SK-N-SH (cell line): ENCODE data around the gene RAVER2. TPM values are rescaled to one million over a fixed set of nuclear protein-coding genes. Genes with fewer than 3 reads are reported as not detected.

Source experiments
- CTCF ChIA-PET: fragments of 300-600, 350-600 bp; formaldehyde crosslinking; extraction: SDS; loops from one replicate; lab custom pipeline; 2021; lab: Yijun Ruan, JAX
- POLR2A ChIA-PET: fragments of 350-600 bp; sonication (Branson Sonifier 250); formaldehyde crosslinking; extraction: SDS; loops from one replicate; lab custom pipeline; 2020; ENCODE audit warnings: antibody characterized with exemption, inconsistent platforms; lab: Yijun Ruan, JAX
- DNase-seq: peaks from one replicate; pipeline ENCODE4 v3.0.0; 2012
- H2AFZ ChIP-seq: fragments of 200-600 bp; sonication (generic); 2 replicates; pipeline ENCODE4 v1.8.1; 2016; ENCODE audit warnings: antibody characterized with exemption, mild to moderate bottlenecking, low read depth
- H3F3A ChIP-seq: fragments of 200-600 bp; sonication (generic); replicated peaks from 2 replicates; pipeline ENCODE3; 2016; ENCODE audit warnings: antibody characterized with exemption, mild to moderate bottlenecking; ENCODE audit not compliant: insufficient read depth
- H3K27ac ChIP-seq, 2 experiments: fragments of 200-500 bp in 1 of 2; fragments of 200-600 bp in 1 of 2; sonication (Bioruptor generic) in 1 of 2; sonication (generic), shearing (Covaris generic) in 1 of 2; 2 replicates each; pipeline versions ENCODE4 v1.5.1 to v1.6.1; 2014 to 2016; ENCODE audit warnings: low read depth in 2 of 2, inconsistent platforms in 1 of 2, low read length in 1 of 2, mild to moderate bottlenecking in 1 of 2, mixed read lengths in 1 of 2
- H3K27me3 ChIP-seq: fragments of 200-600 bp; sonication (generic), shearing (Covaris generic); 2 replicates; pipeline ENCODE4 v1.6.1; 2016; ENCODE audit warnings: mixed run types; ENCODE audit not compliant: insufficient read depth
- H3K36me3 ChIP-seq, 2 experiments: fragments of 200-500 bp in 1 of 2; fragments of 200-600 bp in 1 of 2; sonication (Bioruptor generic) in 1 of 2; sonication (generic) in 1 of 2; replicated peaks in 1 of 2; 2 replicates each; pipeline versions ENCODE3 to v1.5.1; 2014 to 2016; ENCODE audit warnings: low read length in 1 of 2, mild to moderate bottlenecking in 1 of 2; ENCODE audit not compliant: insufficient read depth in 2 of 2, control insufficient read depth in 1 of 2
- H3K4me1 ChIP-seq, 2 experiments: fragments of 200-500 bp in 1 of 2; fragments of 200-600 bp in 1 of 2; sonication (Bioruptor generic) in 1 of 2; sonication (generic), shearing (Covaris generic) in 1 of 2; 2 replicates each; pipeline versions ENCODE4 v1.5.1 to v1.6.1; 2014 to 2016; ENCODE audit warnings: low read depth in 1 of 2, low read length in 1 of 2, mixed run types in 1 of 2; ENCODE audit not compliant: insufficient read depth in 2 of 2, control insufficient read depth in 1 of 2
- H3K4me2 ChIP-seq: fragments of 200-600 bp; sonication (generic), shearing (Covaris generic); 2 replicates; pipeline ENCODE4 v1.6.1; 2017; ENCODE audit warnings: mixed run types
- H3K4me3 ChIP-seq, 2 experiments: fragments of 200-500 bp in 1 of 2; fragments of 200-600 bp in 1 of 2; sonication (Bioruptor generic) in 1 of 2; sonication (generic), shearing (Covaris generic) in 1 of 2; 2 replicates each; pipeline versions ENCODE4 v1.5.1 to v1.8.1; 2014 to 2016; ENCODE audit warnings: low read depth in 2 of 2, inconsistent platforms in 1 of 2, low read length in 1 of 2, mild to moderate bottlenecking in 1 of 2, mixed read lengths in 1 of 2, moderate library complexity in 1 of 2
- H3K79me2 ChIP-seq: fragments of 200-600 bp; sonication (generic); 2 replicates; pipeline ENCODE4 v1.8.1; 2017; ENCODE audit warnings: mild to moderate bottlenecking; ENCODE audit not compliant: insufficient read depth
- H3K9ac ChIP-seq: fragments of 200-600 bp; sonication (generic); 2 replicates; pipeline ENCODE4 v1.6.1; 2017; ENCODE audit warnings: mixed run types
- H3K9me2 ChIP-seq: fragments of 200-600 bp; sonication (generic); 2 replicates; pipeline ENCODE4 v1.6.1; 2017; ENCODE audit warnings: mixed run types
- H3K9me3 ChIP-seq: fragments of 200-600 bp; sonication (generic); 2 replicates; pipeline ENCODE4 v1.6.1; 2017; ENCODE audit warnings: mixed run types, mild to moderate bottlenecking, moderate library complexity
- H4K20me1 ChIP-seq: fragments of 200-600 bp; sonication (generic); 2 replicates; pipeline ENCODE4 v1.6.1; 2017; ENCODE audit warnings: mild to moderate bottlenecking, mixed run types; ENCODE audit not compliant: insufficient read depth
- EP300 ChIP-seq, 2 experiments: IDR thresholded peaks; 2 replicates each; pipeline versions ENCODE4 v1.4.0 to v1.6.1; 2012; ENCODE audit warnings: borderline replicate concordance in 1 of 2, low read depth in 1 of 2, low read length in 1 of 2
- EZH2phosphoT487 ChIP-seq: fragments of 200-600 bp; sonication (generic); IDR thresholded peaks from 2 replicates; pipeline ENCODE4 v1.6.1; 2017; ENCODE audit warnings: low read depth, mixed run types, mild to moderate bottlenecking, antibody characterized with exemption, moderate library complexity, borderline replicate concordance
- FOSL2 ChIP-seq: IDR thresholded peaks from 2 replicates; pipeline ENCODE4 v1.4.0; 2012; ENCODE audit warnings: low read depth, mild to moderate bottlenecking, moderate library complexity, borderline replicate concordance
- FOXM1 ChIP-seq: IDR thresholded peaks from 2 replicates; pipeline ENCODE4 v1.4.0; 2012; ENCODE audit warnings: low read depth, mild to moderate bottlenecking
- GABPA ChIP-seq: IDR thresholded peaks from 2 replicates; pipeline ENCODE4 v1.4.0; 2012; ENCODE audit warnings: low read depth, mild to moderate bottlenecking
- JUND ChIP-seq: IDR thresholded peaks from 2 replicates; pipeline ENCODE4 v1.4.0; 2012
- MEF2A ChIP-seq: IDR thresholded peaks from 2 replicates; pipeline ENCODE4 v1.4.0; 2012; ENCODE audit warnings: low read depth, borderline replicate concordance
- NRF1 ChIP-seq: IDR thresholded peaks from 2 replicates; pipeline ENCODE4 v1.6.1; 2012; ENCODE audit warnings: low read depth, mild to moderate bottlenecking, low read length
- RCOR1 ChIP-seq: fragments of 150-350 bp; IDR thresholded peaks from 2 replicates; pipeline ENCODE4 v1.6.1; 2017; ENCODE audit warnings: antibody characterized with exemption, low read length
- RFX5 ChIP-seq: IDR thresholded peaks from 2 replicates; pipeline ENCODE4 v1.6.1; 2012; ENCODE audit warnings: mild to moderate bottlenecking, improper control_type of control experiment, low read length
- RXRA ChIP-seq: IDR thresholded peaks from 2 replicates; pipeline ENCODE4 v1.4.0; 2012; ENCODE audit warnings: low read depth, mild to moderate bottlenecking, borderline replicate concordance
- SIN3A ChIP-seq: IDR thresholded peaks from 2 replicates; pipeline ENCODE4 v1.6.1; 2012; ENCODE audit warnings: low read depth, mild to moderate bottlenecking, low read length, moderate library complexity, borderline replicate concordance
- TAF1 ChIP-seq: IDR thresholded peaks from 2 replicates; pipeline ENCODE4 v1.6.1; 2012; ENCODE audit warnings: low read depth, mild to moderate bottlenecking, low read length, moderate library complexity, borderline replicate concordance
- TCF12 ChIP-seq: IDR thresholded peaks from 2 replicates; pipeline ENCODE4 v1.4.0; 2012
- YY1 ChIP-seq: IDR thresholded peaks from 2 replicates; pipeline ENCODE4 v1.4.0; 2012; ENCODE audit warnings: low read depth, mild to moderate bottlenecking
- WGBS: methylation state at CpG from one replicate; pipeline ENCODE4 v1.1.6; 2017; ENCODE audit warnings: low lambda C conversion rate; 5-methylcytosine and 5-hydroxymethylcytosine counted together
- polyA plus RNA-seq, 3 experiments: library from polyadenylated mRNA; depleted of rRNA; stranded (reverse); fragments of >200 nt; gene quantifications; 2 replicates each; pipeline ENCODE4 v1.2.3, GENCODE V29; 2012
- TF ChIP-seq, protein P1 (sequence below): IDR thresholded peaks from 2 replicates; pipeline ENCODE4 v1.4.0; 2012; ENCODE audit warnings: low read depth

The RAVER2 gene
- polyA plus RNA-seq, 1 of the 3 experiments (the other 2 are of a cell fraction): 7.3 TPM

DNA sequence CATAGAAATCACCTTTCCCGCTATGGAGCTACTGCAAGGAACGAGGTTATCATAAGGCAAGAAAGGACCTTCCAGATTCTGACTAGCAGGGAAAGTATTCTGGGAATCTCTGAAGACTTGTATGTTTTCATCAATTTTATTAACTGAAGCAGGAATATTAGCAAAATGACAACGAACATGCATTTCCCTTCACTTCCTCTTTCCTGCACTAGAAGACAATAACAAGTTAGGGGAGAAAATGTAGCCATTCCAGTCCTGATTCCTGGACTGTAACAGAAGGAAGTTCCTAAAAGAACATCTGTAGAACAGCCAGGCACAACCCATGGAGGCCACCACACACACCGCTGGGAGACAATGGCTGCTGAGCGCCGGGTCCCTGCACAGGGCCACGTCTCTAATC, 106.8 kb downstream of the RAVER2 start:
- CTCF ChIA-PET: interaction anchor here (1.1 kb wide), 1 partner anchor 24 kb away, joined by 3 read pairs; no protein-coding TSS in a partner anchor
- Histone ChIP-seq H3K36me3 (peaks cover 40 to 80% of the 10 kb centered on the region in 2 experiments), H3K4me2 (no peak overlapping the region), H3K4me1 (no peaks in the 10 kb centered on the region; a peak in 1 of 4 replicates), H4K20me1 (no peaks in the 10 kb centered on the region), H3K27ac (no peak overlapping the region)
- no peak for DNase-seq
- TF ChIP-seq TCF12: no peak
- TF ChIP-seq, all 33 proteins: peak for 0
- Histone ChIP-seq H3K9ac (no peak overlapping the region), H3K79me2 (no peaks in the 10 kb centered on the region), H3K4me3 (no peak overlapping the region), H3F3A (no peaks in the 10 kb centered on the region), H3K27me3 (no peaks in the 10 kb centered on the region), H3K9me3 (no peaks in the 10 kb centered on the region), H2AFZ (no peak overlapping the region), H3K9me2 (no peaks in the 10 kb centered on the region)
- 96% methylated on average over 7 of the region's 7 CpGs for WGBS
- POLR2A ChIA-PET: no interaction called here

DNA sequence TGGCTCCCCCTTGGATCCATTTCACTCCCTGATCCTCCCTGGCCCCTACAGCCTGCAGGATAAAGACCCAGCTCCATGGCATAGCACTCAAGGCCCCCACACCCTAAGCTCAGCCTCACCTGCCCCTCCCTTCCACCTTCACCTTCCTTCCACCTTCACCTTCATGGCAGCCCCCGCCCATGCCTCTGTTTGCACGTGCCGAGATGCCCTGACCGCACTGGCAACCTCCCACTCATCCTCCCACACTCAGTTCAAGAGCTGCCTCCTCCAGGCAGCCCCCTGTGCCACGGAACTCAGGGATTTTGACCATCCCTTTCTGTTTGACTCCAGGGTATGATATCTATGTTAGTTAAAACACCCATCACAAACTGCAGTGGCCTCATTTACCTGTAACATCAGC, 109.8 kb downstream of the RAVER2 start:
- Histone ChIP-seq H3F3A (no peaks in the 10 kb centered on the region), H3K4me3 (no peak overlapping the region), H4K20me1 (no peaks in the 10 kb centered on the region), H3K79me2 (no peaks in the 10 kb centered on the region), H3K9me2 (no peaks in the 10 kb centered on the region), H3K9me3 (no peaks in the 10 kb centered on the region), H3K27ac (no peak overlapping the region), H3K4me1 (no peaks in the 10 kb centered on the region; a peak in 1 of 4 replicates), H3K4me2 (no peak overlapping the region), H3K27me3 (no peaks in the 10 kb centered on the region), H3K36me3 (peaks cover 43 to 81% of the 10 kb centered on the region in 2 experiments), H3K9ac (no peak overlapping the region), H2AFZ (no peak overlapping the region)
- ChIA-PET CTCF (no interaction called here), POLR2A (no interaction called here)
- DNase-seq: no peak
- WGBS: 94% methylated on average over 5 of the region's 5 CpGs
- TF ChIP-seq NRF1 (no peak), TCF12 (no peak)
- TF ChIP-seq, all 33 proteins: peak for 0

DNA sequence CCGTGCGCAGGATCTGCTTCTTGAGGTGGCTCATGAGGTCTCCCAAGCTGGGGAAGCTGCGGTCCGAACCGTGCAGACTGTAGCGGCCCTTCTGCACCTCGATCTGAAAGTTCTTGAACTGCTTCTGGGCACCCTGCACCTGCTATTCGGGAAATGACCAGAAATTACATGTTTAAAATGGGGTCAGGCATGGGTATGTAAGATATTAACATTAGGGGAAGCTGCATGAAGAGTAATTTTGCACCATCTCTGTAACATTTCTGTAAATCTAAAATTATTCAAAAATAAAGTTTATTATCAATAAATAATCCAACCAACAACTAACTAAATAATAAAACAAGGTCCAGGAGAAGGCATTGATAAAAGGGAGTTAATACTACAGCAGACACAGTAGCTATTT, 110.7 kb downstream of the RAVER2 start:
- no peaks in the 10 kb centered on the region for H4K20me1 ChIP-seq
- H3K4me3 ChIP-seq: no peak overlapping the region
- H3K9me2 ChIP-seq: no peaks in the 10 kb centered on the region
- H3K4me1 ChIP-seq: no peaks in the 10 kb centered on the region; a peak in 1 of 4 replicates
- POLR2A ChIA-PET: no interaction called here
- no peak for DNase-seq
- H3K9ac ChIP-seq: no peak overlapping the region
- H3K9me3 ChIP-seq: no peaks in the 10 kb centered on the region
- H3K36me3 ChIP-seq: peaks cover 45 to 76% of the 10 kb centered on the region in 2 experiments
- H3F3A ChIP-seq: no peaks in the 10 kb centered on the region
- 95% methylated on average over 8 of the region's 8 CpGs for WGBS
- no peaks in the 10 kb centered on the region for H3K79me2 ChIP-seq
- H3K27me3 ChIP-seq: no peaks in the 10 kb centered on the region
- TF ChIP-seq EZH2phosphoT487 (no peak), RCOR1 (no peak), NRF1 (no peak), FOSL2 (no peak), RFX5 (no peak), EP300 (IDR thresholded peaks at IDR 0.05; ENCODE audit: borderline replicate concordance in 1 of 2, low read depth in 1 of 2, low read length in 1 of 2) (no peak), JUND (no peak), YY1 (no peak), FOXM1 (no peak), SIN3A (no peak), TAF1 (no peak), MEF2A (no peak), GABPA (no peak), RXRA (no peak)
- TF ChIP-seq, protein P1, sequence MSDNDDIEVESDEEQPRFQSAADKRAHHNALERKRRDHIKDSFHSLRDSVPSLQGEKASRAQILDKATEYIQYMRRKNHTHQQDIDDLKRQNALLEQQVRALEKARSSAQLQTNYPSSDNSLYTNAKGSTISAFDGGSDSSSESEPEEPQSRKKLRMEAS: no peak
- no peak overlapping the region for H3K4me2 ChIP-seq
- no peak overlapping the region for H3K27ac ChIP-seq
- no peak overlapping the region for H2AFZ ChIP-seq
- CTCF ChIA-PET: interaction anchor here (1.1 kb wide), 1 partner anchor 15 kb away, joined by 5 read pairs; no protein-coding TSS in a partner anchor
